NCI-H460 (cell line): ENCODE data around the gene SLC66A1. TPM values are rescaled to one million over a fixed set of nuclear protein-coding genes. Genes with fewer than 3 reads are reported as not detected.

Experiments used
- DNase-seq: peaks from one replicate; pipeline ENCODE4 v3.0.0-alpha.2; 2016; ENCODE audit warnings: low read depth; ENCODE audit errors: extremely low read depth
- total RNA-seq: library from RNA; depleted of rRNA; stranded (reverse); fragments of >200 nt; shearing (Covaris generic); gene quantifications from 2 replicates; pipeline ENCODE4 v1.2.3, GENCODE V29; 2014

The SLC66A1 gene
- total RNA-seq, 1 experiment from 2014 or later = 10.5 TPM

DNA sequence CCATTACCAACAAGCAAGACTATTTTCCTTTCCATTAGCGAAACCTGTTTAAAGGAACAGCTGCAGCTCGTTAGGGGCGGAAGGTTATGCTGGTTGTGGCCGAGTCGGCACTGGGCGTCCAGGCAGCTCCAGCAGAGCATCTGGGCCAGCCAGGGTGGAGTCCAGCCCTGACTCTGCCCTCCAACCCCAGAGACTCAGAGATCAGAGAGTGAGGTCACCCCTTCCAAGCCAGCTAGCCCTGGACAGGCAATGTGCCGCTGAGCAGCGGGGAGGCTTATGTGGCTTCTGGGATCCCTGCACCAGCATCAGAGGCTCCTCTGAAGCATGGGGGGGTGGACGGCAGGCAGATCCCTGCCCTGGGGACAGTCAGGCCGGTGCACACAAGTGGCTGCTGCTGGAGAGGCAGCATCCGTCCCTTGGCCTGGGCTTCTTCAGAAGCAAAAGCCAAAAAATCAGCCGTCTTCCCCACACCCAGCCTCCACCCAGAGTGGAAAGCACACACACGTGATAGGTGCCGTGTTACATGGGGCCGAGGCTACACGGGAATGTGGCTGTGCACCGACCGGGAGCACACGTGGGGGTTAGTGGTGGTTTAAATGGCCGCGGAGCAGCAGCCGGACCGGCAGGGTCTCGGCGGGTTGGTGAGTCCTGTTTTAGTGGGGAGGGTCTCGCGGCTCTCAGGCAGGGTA, 30.1 kb downstream of the SLC66A1 start:
- no peak for DNase-seq

DNA sequence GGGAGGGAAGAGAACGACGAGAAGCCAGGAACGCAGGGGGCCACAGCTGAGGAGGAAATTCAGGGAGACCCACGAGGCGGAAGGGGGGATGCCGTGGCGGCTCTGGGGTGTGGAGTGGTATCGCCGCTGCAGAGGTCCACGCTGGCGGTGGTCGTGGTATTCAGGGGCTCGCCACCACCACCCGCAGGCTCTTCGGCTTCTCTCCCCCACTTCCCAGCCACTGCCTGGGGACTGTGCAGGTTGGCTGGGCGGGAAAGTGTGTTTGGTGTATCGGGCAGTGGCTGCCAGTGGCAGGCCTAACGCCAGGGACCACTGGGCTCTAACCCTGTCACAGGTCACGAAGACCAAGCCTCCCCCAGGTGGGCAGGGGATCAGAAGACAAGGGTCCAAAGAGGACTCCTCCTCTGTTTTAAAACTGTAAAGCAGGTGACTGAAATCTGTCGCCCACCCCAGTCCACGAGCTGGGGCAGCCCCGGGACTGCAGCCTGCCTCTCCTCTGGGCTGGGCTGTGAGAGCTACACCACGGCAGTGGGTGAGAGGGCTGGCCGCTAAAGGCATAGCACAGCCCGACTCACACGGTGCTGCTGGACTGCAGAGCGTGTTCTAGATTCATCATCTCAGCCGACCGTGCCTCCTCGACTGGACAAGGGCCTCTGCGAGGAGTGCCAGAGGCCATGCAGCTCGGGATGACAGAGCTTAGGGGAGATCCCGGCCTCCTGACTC, 30.9 kb downstream of the SLC66A1 start:
- DNase-seq = no peak

DNA sequence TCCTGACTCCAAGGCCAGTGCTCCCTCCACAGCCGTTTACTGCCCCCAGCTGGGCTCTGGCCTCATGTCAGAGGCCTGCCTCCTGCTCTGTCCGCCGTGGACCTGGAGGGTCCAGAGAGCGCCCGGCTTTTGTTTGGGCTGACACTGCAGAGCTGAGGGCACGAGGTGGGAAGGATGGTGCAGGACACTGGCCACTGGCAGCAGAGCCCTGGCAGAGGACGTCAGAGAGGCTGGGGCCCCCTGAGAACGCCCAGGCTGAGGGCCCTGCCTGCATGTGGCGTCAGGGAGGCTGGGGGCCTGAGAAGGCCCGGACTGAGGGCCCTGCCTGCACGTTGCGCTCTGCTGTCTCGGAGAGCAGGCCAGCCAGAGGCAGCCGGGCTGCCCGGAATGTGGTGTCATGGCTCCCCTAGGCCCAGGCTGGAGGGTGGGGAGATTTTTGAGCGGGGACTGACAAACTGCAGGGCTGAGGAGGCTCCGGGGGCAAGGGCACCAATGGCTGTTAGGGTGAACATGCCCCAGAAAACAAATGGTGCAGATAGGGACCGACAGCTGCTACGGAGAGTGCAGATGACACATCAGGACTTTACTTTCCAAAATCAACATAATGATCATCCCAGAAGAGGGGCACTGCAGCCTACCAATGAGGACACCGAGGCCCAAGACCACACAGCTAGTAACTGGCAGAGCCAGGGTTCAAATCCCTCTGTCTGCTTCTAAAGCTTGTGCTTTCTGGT, 31.7 kb downstream of the SLC66A1 start:
- no peak for DNase-seq

DNA sequence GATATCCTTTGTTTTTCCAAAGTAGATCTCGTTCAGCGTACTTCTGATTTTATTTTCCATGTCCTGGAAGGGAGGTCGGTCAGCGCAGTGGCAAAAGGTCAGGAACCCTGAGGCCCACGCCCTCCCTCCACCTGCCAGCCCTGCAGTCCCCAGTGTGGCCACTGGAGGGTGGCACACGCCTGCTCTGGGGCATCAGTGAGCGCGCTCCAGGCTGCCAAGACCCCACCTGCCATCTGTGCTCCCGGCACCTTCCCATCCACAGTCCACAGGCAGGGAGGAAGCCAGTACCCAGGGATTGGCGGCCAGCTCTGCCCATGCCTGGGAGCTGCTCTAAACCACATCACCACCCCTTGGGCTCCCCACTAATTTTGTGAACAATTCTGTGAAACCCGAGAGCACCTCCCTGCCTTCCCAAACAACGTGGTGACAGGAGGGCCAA, 32.3 kb downstream of the SLC66A1 start:
- peak; percentile 22 for DNase-seq

DNA sequence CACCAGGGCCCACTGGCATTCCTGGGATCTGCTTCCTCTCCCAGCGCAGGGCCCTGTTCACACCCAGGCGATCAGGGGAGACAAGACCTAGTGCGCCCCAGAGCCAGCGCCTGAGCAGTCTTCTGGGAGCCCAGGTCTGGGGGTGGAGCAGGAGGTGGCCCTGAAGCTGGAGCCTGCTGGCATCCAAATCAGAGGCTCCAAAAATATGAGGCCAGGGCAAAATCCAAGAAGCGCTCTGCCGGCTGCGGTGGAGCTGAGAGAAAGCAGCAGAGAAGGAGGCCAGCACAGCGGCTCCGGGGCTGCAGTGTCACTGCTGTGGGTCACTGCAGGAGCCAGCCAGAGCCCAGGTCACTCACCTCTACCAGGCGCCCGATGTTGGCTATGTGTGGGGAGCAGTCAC, 32.7 kb downstream of the SLC66A1 start:
- DNase-seq = no peak

DNA sequence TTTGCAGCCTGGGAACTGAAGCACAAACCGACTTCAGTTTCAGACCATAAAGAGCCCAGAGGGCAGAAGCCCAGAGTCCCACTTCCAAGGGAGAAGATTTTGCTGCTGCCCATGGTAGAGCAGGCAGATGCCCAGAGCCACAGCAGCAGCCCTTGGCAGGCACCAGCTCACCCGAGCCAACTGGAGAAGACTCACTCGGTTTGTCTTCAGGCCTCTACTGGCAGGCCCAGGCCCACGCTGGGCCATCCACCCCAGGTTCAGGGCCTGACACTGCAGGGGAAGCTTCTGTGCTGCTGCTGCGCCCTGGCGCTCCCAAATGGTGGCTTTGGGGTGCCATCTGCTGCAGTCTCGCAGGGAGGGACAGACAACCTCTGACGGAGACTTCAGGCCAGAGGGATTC, 33.3 kb downstream of the SLC66A1 start:
- DNase-seq = no peak

DNA sequence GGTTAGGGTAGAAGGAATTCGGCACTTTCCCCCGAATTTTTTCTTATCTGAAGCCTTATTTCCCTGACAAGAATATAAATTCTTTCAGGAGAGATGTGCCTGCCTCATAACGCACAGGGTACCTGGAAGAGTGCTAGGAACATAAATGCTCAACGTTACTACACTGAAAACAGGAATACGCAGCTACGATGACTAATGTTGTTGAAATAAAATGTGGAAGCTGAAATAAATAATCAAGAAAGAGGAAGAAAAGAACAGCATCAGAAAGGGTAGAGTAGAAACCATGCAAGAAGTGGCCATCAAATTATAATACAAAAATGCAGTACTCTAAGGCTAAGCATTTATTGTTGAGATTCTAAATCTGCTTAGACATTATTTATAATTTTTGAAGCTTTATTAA, 33.9 kb downstream of the SLC66A1 start:
- DNase-seq = no peak

DNA sequence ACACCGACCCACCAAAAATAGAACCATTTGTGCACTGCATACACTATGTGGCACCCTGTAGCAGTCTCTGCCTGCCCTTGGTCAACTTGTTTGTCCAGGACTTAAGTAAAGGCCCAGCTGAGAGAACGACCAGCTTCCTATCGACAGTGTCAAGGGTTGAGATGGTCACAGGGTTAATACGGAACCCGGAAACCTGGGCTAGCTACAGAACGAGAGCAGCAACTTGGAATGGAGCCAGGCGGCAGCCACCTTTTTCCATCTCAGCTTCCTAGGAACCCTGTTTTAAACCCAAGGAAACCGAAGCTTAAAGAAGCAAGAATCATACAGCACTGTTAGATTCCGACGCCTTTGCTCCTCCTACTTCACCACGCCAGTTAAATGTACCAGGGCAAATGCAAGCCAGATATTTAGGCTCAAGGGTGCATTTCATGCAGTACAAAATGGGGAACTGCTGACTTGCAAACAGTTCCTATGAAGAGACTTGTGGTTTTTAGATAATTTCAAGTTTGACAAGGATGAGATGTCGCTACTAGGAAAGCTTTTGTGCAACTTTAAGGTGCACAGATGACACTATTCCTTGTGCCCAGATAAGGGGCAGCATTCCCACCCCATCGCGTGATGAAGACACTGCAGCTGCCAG, 35.5 kb downstream of the SLC66A1 start:
- no peak for DNase-seq

DNA sequence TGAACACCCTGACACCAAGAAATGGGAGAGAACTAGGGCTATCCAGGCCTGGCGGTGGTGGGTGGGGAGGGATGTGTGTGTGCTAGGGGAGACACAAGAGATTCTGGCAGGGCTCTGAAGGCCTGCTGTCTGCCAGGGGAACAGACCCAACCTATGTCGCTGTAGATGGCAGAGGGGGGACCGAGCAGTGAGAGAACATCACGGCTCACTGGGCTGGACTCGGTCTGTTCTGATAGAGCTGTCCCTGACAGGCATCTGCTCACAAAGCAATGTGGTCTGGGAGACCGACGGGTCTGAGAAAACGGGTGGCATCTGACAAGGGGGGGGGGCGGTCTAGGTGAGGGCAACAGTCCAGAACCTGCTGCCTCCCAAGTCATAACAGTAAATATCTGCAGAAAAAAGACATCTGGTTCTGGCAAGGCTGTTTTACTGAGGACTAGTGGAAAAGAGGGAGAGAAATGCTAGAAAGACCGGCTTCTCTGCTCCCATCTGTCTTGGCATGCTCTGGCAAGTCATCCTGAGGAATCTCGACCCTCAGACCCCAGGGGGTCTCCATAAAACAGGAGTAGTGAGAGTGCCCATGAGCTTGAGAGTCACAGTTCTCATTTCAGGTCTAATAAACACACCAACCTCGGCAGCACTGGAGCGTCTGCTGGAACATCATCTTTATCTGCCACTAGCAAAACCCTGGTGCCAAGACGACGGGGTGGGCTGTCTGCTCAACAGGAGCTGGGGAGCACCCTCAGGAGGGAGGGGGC, 36.5 kb downstream of the SLC66A1 start:
- no peak for DNase-seq

DNA sequence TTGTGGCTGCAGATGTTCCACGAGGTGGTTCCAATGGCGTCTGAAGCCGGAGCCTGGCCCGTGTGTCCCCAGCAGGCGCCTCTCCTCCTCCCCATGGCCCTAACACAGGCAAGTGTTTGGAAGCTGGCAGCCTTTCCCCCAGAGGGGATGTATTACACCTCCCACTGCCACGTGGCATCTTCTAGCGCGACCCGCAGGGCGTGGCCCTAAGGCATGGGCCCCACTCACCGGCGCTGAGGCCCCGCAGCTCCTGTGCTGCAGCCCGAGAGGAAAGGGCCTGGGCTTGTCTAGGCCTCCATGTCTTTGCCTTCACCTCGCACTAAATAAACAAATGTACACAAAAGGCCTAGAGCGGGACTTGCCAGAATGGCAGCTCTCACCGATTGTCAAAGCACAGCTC, 37.9 kb downstream of the SLC66A1 start:
- DNase-seq = no peak

DNA sequence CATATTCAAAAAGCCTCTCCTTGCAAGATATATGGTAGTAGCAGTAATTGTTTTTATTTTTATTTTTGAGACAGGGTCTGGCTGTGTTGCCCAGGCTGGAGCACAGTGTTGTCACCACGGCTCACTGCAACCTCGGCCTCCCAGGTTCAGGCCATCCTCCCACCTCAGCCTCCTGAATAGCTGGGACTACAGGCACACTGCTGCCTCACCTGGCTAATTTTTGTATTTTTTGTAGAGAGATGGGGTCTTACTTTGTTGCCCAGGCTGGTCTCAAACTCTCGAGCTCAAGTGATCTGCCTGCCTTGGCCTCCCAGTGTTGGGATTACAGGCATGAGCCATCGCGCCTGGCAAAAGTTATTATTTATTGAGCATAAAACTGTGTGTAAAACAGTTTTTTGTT, 38.4 kb downstream of the SLC66A1 start:
- no peak for DNase-seq

DNA sequence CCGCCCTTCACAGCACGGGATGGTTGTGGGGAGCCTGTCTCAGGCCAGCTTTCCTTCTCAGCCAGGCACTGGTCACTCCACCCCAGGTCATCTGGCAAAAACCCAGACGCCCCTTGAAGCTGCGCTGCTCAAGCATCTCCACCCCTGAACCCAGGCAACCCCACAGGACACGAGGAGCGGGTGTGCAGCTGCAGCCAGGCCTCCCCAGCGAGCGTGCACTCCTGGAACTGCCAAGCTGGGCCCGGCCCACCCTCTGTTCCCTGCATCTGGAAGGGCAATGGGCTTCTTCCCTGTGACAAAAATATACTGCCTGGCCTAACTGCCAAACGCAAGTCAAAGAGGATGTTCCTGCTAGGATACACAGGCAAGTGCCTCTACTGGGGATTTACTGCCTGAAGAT, 39.7 kb downstream of the SLC66A1 start:
- no peak for DNase-seq

DNA sequence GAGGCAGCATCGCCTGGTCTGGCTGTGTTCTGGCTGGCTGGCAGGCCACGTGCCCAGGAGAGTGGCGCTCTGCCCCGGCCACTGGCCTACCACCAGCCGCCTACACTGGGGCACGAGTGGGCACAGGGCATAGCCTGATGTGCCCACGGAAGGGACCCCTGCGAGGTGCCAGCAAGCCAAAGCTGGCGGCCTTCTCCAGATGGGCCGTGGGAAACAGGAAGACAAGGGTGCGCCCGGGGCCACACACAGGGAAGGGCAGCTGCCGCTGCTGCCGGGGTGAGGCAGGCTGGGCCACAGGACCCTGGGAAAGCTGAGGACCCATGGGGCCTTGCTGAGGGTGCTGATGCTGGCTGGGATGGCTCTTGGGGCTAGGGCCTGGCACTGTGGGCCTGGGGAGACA, 40.7 kb downstream of the SLC66A1 start:
- no peak for DNase-seq

DNA sequence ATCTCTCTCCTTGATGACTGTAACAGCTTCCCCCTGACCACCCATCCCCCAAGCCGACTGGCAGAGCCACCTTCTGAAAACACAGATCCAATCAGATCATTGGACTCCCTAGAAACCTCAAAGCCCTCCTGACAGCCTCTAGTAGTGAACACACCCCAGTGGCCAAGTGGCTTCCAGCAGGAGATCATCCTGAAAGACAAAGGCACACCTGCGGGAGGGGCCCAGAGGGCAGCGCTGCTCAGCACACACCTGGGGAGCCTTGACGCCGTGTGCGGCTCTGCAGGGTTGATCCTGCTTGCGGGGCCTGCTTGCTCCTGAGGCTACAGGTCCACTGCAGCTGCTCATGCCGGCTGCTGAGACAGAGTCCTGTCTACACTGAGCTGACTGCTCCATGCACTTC, 41.5 kb downstream of the SLC66A1 start:
- DNase-seq = no peak

DNA sequence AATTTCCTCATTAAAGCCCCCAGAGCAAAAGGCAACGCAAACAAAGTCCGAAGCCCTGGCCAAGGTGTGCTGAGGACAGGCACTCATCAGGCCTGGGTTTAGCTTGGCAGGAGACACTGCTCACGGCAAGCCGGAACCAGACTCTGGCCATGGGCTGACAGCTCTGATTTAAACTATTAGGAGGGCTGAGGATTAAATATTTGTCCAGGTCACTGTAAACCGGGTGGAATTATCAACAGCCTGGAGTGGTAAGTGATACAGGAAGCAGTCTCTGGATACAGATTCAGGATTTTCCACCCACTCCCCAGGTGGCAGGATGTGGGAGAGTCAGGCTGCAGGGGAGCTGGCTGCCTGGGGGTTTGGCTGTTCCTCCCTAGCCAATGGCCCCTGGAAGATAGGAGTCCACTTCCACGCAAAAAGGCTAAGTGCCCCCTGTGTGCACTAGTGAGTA, 42.4 kb downstream of the SLC66A1 start:
- no peak for DNase-seq

DNA sequence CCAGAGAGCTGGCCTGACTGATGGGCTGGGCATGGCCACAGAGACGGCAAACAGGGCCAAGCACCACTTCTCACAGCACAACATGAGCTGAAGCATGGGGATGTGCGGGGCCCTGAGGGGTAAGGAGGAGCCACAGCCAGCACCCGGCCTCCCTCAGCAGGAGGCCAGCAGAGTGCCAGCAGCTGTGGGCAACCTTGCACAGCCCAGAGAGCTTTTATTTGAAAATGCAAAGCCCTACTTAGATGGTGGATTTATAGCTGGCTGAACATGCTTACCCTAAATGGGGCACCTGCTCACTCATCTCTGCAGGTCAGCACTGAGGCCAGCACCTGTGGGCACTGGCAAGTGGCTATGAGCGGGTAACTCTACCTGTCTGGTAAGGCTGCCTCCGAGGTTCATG, 44.1 kb downstream of the SLC66A1 start:
- DNase-seq = no peak

DNA sequence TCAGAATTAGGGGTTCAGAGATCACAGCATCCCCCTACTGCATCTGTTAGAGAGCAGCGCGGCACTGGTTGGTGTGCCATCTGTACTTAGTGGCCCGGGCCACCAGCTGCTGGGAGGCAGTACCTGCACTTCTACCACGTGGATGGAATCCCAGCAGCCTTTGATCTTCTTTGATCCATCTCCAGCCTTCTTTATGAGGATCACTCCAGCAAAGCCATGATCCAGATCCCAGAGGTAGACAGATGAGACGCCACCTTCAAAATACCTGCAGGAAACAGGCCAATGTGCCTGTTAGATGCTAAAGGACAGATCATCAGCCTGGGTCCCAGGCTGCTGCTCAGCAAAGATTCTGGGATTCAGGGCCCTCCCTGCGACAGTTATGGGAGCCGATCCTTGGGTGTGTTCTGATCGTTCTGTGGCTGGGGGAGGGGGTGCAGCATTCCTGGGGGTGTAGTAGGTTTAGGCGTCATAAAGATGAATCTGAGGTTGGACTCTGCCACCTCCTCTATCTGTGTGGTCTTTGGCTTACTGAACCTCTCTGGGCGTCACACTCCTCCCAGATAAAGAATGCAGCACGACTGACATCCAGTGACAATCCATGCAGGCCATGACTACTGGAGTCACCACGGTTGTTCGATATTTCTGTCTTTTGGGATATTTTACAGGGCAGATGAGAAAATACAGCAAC, 45.3 kb downstream of the SLC66A1 start:
- DNase-seq = no peak

DNA sequence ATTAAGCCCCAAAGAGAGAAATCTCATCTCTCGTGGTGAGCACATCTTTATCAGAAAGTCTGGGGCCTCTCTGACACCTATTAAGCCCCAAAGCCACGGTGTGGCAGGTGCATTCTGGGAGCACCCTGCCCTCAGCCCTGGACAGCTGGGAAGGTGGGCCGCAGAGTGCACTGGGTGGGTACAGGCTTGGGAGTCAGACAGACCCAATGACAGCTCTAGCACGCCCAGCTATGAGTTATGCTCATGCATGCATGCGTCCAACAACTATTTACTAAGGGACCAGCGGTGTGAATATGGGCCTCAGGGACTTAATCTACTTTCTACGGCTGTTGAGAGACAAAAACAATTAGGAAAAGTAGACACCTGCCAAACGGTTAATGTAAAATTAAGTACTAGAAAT, 46.6 kb downstream of the SLC66A1 start:
- no peak for DNase-seq

DNA sequence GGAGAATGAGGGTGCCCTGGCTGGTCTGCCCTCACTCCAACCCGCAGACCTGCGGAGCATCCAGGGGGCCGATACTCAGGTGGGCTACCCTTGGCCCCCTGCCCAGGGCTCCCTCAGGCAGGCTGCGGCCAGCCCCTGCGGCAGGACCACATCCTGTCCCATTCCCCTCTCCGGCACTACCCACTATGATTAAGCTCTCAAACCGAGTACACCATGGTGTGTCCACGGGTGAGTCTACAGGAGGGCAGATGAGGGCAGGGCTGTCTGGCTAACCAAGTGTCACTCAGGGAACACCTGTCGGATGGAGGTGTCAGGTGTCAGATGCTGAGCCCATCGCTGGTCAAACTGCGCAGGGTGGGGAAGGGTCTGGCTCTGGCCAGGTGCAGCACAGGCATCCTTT, 47.2 kb downstream of the SLC66A1 start:
- no peak for DNase-seq

DNA sequence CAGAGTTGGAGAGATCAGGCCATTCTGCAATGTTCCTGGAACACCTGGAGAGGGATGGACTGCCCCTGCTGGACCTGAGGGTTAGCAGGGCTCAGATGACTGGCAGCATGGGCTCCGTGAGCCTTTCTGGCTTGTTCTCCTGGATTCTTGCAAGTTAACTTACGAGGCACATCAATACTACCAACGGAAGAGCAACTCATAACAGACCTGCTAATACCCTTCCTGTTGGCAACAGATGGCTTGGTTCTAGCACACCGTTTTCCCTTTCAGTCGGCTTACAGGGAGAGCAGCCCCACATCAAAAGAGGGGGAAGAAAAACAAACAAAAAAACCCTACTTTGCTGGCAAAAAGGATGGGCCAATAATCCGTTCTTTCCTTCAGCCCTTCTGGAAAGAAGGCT, 47.9 kb downstream of the SLC66A1 start:
- no peak for DNase-seq
